ENCODE data around the gene UTP11.
"Not testable (repeated sequence)": the region's sequence is repeated elsewhere in the genome, so short reads cannot be mapped to it uniquely, and the experiment has no call there.

Gene UTP11

GRCh38 chr1:38028105-38028591 is 15.6 kb downstream of the UTP11 start:
- peak; percentile 83 for DNase-seq

- no peak for DNase-seq
These were observed 16.1 kb downstream of the UTP11 start for GRCh38 chr1:38028671-38029070.

DNA sequence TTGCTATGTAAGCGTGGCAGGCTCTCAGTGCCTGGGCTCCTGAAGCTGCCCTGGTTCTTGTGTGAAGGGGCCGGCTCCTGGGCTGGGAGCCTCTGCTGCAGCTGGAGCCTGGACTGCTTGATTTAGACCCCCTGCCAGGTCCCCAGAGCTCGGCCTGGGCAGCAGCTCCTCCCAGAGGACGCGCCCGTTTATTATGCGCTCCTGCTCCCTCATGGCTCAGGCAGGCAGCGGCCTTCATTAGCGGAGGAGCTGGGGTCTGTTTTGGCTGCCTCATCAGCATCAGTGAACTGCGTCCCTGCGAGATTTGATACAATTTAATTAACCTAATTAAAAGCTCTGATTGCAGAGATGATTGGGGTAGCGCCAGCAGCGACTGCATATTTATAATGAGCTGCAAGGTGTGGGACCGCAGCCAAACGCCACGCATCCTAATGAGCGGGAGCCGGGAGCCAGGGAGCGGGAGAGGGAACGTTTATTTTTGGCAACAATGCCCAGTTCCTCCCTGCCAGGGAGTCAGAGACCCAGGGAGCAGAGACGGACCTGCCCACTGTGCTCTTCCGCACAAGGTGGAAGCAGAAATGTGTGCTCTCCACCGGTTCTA is 16.6 kb downstream of the UTP11 start:
- DNase-seq, result no peak

GRCh38 chr1:38029685-38030511 is 17.4 kb downstream of the UTP11 start:
- DNase-seq, result peak; percentile 82

DNA sequence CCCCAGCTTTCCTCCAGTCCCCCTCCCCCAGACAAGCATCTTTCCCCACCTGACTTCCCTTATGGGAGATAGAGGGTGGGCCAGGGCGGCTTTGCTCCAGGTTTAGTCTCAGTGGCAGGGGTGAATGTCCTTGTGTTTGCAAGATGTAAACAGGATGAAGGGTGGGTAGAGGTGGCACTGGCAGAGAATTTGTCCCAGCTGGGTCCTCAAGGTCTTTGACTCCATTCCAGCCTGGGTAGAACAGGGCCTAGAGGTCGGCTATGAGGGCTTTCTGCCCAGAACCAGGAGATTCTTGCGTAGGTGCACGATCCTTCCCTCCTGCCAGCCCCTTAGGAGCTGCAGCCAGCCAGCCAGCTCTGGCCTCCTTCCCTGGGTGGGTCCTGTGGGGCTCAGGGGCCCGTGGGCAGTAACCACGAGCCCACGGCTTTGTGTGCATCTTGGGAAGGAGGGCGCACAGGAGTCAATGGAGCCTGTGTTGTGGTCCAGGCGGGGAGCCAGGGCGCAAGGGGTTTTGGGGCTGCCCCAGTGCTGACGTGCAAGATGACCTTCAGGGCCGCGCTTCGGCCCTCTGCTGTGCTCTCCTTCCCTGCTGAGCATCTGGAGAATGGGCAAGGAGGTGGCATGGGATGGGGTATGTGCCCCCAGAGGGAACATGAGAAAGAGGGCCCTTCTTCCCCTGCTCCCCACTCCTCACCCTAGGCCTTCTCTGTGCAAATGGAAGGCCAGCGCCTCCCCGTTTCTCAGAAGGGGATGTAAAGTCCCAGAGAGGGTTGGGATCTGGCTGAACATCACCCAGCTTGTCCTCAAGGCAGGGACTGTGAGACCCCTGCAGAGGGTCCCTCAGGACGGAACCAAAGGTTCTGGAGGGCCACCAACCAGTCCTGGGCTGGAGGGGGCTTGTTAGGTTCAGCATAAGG is 18.3 kb downstream of the UTP11 start:
- DNase-seq, result no peak

DNA sequence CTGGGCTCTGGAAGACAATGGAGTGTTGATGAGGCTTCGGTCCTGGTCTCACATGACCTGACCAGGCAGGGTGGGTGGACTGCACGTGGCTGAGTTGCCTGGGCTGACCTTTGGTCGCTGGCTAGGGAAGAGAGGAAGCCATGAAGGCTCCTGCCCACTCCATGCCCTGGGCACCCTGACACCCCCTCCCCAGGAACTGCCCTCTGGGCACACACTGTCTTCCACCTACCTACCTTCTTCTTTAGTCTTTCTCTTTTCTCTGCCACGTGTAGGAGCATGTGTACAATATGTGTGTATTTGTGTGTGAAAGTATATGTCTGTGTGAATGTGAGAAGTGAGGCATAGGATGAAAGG is 19.0 kb downstream of the UTP11 start:
- DNase-seq, result no peak

GRCh38 chr1:38032992-38033391 is 20.5 kb downstream of the UTP11 start:
- DNase-seq, result not testable (repeated sequence)

- no peak for DNase-seq
These were observed 22.3 kb downstream of the UTP11 start for GRCh38 chr1:38034871-38035270.

- DNase-seq, result no peak
These were observed 24.8 kb downstream of the UTP11 start for GRCh38 chr1:38037221-38037939.

DNA sequence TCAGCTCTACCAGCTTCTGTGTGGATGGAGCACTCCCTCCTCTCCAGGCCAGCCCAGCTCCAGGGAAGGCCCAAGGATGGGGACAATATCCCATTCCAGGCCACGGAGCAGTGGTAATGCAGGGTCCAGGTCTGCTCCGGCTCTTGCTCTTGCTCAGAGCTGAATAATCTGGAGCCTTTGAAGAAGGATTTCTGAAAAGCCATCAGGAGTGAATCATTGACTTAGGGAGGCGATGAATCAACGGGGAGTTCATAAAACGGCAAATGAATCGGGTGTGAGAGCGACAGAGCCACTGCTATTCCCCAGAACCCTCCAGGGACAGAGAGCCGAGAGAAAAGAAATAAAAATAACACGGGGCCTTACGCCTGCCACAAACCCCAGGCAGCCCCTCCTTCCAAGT is 26.3 kb downstream of the UTP11 start:
- DNase-seq, result no peak

DNA sequence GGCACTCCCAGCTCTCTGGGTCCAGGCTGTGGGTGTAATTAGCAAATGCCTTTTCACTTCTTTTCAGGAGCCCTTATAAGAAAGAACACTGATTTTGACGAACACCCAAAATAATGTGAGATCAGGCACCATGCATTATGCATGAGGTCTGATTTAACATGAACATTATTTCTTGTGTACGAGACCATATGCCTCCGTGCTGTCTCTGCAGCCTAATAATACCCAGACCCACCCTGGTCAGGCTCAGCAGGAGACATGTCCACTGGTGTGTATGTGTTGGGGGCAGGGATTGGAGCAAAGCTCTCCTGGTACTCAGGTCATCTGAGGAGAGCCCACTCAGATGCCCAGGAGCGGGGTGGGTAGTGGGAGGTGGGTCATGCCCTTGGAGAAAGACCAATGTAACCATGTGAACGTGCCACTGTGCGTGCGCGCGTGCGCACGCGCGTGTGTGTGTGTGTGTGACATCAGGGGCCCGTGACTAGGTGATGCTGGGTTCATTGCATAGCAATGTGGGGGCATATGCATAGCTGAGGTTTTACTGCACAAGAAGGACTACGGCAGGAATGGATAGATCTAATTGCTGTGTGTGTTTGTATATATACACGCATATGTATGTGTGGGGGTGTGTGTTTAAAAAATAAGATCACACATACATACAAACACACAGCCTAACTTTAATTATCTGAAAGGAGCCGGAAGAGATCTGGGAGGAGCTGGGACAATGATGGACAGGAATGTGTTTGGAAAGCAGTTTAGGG is 27.0 kb downstream of the UTP11 start:
- DNase-seq, result no peak

- no peak for DNase-seq
These were observed 29.7 kb downstream of the UTP11 start for GRCh38 chr1:38041936-38042834.

- no peak for DNase-seq
These were observed 30.7 kb downstream of the UTP11 start for GRCh38 chr1:38043036-38043747.

DNA sequence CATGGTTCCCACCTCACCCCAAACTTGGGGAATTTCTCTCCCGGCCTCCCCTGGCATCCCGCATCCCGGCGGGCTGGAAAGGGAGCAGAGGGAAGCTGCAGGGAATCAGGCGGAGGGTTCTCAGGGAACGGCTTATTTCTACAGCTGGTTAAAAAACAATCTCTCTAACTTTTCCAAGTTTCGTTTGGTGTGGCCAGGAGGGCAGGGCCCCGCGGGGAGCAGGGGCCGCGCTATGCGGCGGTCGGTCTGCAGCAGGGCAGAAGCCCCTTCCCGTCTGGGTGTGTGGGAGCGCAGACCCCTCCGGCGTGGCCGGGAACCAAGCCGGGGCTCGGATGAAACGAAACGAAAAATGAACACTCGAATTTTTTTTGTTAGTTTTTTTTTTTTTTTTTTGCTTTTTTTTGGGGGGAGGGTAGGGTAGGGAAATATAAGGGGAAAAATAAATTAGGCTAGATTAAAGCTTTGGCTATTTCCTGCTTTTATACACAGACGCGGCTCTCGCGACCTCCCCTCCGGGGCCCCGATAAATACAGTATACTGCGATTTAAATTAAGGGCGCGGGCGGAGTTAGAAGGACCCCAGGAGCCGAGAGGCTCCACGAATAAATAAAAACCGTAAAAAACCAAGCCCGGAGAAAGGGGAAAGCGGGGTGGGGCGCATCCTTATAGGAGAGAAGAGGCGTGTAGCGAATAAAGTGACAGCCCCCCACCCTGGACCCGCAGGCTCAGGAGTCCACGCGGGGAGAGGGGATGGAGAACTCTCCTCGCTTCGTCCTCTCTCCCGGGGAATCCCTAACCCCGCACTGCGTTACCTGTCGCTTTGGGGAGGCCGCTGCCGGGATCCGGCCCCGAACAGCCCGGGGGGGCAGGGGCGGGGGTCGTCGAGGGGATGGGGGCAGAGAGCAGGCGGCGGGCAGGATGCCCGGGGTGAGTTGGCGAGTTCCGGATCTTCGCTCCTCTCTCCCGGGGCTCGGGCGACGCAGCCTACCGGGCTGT is 32.0 kb downstream of the UTP11 start:
- DNase-seq, result no peak

DNA sequence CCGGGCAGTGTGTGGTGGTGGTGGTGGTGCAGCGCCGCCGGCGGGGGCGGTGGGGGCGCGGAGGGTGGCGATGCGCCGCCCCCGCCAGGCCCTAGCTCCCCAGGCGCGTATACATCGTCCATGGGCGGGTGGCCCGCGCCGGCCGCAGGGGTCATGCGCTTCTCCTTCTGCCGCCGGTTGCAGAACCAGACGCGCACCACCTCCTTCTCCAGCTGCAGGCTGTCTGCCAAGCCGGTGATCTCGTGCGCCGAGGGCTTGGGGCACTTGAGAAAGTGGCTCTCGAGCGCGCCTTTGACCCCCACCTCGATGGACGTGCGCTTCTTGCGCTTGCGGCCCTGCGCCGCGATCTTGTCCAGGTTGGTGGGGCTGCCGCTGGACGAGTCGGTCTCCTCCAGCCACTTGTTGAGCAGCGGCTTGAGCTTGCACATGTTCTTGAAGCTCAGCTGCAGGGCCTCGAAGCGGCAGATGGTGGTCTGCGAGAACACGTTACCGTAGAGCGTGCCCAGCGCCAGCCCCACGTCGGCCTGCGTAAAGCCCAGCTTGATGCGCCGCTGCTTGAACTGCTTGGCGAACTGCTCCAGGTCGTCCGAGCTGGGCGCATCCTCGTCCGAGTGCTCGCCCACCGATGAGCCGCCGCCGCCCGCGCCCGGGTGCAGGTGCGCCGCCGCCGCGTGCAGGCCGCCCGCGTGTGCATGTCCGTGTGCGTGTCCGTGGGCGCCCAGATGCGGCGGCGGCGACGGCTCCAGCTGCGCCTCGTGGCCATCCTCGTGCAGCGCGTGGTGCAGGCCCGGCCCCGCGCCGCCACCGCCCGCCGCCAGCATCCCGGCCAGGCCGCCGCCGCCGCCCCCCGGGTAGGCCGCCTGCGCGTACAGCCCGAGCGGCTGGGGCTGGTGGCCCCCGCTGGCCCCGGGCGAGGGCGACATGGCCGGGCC is 33.1 kb downstream of the UTP11 start:
- DNase-seq, result peak; percentile 28

GRCh38 chr1:38046333-38046883 is 33.9 kb downstream of the UTP11 start, which contains the start of gene POU3F1:
Gene POU3F1, minus strand, starts transcription at chr1:38046793. Its CDS starts 50 bp downstream, at chr1:38046743.
- no peak for DNase-seq
